ENCODE results near the gene H1-8. TPM values are rescaled to one million over a fixed set of nuclear protein-coding genes. Genes with fewer than 3 reads are reported as not detected.

The H1-8 gene
- polyA plus RNA-seq, 1 donor = not detected

DNA sequence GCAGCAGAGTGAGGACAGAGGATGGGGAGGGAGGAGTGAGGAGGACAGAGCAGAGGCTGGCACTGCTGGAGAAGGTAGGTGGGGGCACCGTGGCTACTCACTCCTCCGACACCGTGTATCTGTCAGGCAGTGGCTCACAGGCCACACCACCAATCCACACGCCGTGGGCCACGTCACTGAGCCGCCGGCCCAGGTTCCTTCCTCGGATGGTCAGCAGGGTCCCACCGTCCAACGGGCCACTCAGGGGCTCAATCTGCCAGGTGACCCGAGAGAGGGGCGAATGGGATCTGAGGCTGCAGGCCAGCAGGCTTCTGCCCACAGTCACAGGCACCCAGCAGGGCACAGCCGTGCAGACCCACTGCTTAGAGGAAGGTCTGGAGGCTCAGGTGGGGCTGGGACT, 30.5 kb downstream of the H1-8 start:
- DNase-seq (ENCODE audit: low read depth) = no peak

DNA sequence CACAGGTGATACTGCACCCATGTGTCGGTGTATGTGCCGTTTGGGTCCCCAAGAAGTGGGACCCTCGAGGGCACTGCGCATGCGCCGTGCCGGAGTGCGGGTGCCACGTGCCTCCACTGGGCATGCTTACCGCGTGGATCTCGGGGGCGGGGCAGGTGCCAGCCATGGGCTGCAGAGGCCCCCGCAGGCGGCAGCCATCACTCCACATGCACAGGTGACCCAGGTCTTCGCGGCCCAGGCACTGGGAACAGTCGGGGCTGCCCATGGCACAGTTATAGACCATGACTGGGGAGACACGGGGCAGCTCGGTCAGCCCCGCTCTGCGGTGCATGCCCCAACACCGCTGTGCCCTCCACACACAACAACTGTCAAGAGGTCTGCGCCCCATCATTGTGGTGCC, 31.2 kb downstream of the H1-8 start:
- DNase-seq (ENCODE audit: low read depth) = no peak

DNA sequence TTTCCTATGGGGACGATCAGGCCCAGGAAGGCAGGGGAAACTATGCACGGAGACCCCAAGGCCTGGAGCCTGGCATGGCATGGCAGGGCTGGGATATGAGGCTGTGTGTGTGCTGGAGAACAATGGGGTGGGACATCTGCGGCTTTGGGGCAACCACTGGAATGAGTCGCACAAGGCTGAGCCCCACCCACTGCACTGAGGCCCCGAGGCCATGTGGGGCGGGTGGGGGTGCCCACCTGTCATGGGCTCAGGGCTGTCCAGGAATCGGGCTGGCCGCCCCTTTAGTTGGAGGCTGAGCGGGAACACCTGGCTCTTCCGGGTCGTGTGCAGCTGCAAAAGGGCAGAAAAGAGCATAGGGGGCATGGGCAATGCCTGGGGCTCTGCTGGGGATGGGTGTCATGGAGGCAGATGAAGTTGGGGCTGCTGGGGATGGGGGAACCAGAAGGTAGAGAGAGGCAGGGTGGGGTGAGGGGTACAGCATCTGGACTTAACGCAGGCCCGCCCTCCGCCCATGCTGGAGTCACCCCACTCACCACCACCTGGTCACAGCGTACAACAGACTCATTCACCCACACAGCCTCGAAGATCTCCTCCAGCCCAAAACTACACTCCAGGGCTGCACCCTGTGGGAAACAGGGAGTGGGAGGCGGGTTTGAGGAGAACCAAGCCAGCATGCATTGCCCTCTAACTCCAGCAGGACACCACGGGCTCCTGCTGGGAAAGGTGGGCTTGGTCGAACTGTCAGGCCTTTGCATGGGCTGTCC, 32.4 kb downstream of the H1-8 start:
- DNase-seq (ENCODE audit: low read depth) = no peak

DNA sequence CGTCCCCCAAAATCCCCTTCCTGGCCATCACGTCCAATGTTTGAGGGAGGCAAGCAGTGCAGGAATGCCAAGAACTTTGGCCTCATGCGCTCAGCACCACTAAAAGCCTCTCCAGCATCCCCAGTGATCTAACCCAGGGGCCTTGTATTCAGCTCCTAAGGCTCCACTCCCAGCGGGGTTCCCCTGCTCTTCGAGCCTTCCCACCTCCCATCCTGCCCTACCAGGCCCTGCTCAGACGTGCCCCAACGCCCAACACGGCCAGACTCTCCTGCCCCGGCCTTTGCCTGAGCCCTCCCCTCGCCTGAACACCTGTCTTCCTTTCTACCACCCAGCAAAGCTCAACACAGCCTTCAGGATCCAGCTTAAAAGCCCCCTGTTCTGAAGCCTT, 33.0 kb downstream of the H1-8 start:
- no peak for DNase-seq (ENCODE audit: low read depth)

DNA sequence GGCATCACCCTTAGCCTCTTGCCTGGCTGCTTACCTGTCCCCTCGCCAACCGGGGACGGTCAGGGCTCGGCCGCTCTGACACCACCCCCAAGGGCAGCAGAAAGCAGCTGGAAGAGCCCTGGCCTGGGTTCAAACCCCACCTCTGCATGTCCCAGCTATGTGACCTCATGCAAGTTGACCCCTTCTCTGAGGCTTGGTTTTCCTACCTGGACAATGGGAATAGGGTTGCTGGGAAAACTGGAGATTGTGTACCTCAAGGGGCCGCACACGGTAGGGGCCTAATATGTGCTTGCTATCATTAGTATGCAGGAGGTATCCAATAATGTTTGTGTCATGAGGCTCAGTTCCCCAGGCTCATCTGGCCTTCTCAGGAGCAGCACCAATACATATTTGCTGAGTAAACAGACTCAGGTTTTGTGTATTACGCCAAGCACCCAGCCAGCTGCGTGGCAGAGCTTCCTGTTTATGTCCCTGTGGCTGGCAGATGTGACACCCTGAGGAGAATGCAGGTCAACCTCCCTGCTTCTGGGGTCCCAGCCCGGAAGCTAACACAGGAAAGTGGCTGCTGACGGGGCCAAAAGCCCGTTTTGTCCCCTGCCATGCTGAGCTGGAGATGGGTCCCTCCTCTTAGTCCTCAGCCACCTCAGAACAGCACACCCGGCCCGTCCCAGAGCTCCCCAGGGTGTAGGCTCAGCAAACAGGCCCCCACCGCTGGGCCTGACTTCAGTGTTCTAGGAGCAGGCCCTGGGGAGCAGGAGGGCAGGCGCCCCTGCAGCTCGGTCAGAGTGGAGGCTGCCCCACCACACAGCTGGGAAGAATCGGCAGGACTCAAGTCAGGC, 33.8 kb downstream of the H1-8 start:
- DNase-seq (ENCODE audit: low read depth) = no peak

DNA sequence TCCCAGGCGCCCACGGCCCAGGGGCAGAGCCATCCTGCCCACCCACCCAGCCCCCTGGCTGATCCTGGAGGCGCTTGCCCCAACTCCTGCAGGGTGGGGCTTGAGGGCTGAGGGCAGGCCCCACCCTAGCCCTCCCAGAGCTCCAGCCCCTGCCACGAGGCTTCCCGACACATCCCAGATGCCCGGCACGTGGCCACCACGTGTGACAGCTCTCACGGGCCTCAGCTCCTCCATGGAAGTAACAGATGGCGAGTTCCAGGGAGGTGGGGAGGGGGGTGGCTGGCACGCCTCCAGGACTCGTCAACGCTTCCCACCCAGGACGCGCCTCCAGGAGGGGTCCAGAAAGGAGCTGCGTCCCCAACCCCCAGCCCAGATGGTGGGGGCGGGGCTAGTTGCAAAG, 34.4 kb downstream of the H1-8 start:
- DNase-seq (ENCODE audit: low read depth) = no peak

DNA sequence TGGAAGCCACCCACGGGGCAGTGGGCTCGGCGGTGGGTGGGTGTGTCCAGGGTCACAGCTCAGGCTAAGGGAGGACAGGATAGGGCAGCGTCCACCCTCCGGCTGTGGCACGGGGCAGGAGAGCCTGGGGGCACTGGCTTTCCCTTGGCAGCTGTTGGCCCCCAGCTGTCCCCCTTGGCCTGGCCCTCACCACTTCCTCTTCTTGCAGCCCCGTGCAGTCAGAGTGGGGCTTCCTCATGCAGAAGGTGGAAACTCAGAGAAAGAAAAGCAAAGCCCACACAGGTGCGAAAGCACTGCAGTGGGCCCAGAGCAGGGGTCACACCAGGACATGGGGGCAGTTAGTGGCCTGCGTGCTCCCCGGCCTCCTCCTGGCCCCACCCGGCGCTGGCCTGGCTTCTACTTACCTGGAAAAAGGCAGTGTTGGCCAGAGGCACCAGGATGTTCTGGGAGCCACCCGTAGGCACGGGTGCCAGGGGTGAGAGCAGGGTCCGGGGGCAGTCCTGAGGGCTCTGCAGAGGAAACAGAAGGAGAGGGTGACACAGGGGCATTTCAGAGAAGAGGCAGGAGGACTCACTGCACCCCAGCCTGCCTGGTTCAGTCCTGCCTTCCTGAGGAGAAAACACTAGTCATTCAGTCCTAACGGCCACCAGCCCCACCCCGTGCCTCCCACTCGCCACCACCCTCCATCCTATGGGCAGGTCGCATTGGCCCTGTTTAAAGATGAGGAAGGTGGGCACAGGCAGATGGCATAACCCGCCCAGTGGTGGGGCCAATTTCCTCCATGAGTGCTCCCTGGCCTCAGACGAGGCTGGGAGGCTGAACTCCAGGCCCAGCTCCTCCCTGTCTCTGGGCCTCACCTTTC, 35.2 kb downstream of the H1-8 start:
- DNase-seq (ENCODE audit: low read depth) = no peak

DNA sequence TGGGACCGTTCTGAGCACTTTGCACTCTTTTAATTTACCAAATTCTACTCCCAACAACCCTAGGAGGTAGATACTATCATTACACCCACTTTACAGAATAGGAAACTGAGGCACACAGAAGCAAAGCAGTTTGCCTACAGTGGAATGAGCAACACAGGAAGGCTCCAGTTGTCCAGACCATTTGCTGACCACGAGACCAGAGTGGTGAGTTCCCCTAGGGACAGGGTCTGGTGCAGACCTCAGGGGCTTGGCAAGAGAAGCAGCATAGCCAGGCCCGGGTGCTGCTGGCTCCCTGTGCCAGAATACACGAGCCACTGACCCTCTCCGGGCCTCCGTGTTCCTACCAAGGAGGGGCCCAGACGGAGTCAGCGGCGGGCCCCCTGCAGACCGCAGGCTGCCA, 37.0 kb downstream of the H1-8 start:
- DNase-seq (ENCODE audit: low read depth) = no peak

DNA sequence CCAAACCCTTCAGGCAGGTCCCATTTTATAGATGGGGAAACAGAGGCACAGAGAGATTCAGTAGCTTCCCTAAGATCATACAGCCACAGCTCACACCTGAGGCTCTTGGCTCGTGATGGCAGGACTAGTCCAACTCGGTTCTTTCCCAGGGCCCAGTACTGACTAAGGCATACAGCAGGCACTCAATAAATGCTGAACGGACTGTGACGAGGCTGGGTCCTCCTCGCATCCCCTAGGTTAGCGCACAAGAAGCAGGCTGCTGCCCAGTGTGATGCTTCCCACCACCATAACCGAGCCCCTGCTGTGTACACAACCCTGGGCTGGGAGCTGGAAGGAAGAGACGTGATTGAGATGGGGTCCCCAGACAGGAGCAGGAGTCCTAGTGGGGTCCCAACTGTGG, 38.6 kb downstream of the H1-8 start:
- no peak for DNase-seq (ENCODE audit: low read depth)

DNA sequence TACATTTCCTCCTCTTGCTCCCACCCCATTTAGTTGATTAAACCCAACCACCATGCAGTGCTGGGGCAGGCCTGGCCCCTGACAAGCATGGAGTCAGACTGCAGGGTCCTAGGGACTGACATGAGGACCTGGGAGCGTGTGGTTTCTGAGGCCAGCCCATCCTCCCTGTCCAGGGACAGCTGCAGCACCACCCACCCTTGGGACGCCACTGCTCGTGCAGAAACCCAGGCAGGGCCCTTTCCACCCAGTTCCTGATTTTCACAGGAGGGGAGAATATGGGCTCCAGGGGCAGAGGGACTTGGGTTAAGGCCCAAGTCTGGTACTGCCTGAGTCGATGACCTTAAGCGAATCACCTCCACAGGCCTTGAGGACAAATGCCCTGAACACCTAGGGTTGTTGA, 39.8 kb downstream of the H1-8 start:
- no peak for DNase-seq (ENCODE audit: low read depth)

DNA sequence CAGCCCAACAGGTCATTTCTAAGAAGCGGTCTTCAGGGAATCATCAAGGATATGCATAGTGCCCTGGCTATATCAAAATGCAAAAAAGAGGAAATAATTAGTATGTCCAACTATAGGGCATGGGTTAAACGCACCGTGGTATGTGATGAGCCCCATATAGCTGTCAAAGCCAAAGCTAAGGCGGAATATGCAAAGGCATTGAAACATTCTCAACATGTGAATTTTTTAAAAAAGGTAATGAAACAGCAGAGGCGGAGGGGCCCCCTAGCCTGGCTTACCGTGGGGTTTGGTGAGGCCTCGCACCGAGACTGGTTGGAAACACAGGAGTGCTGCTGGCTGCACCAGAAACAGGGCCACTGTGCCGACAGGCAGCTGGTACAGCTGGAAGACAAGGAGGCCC, 40.3 kb downstream of the H1-8 start:
- no peak for DNase-seq (ENCODE audit: low read depth)

DNA sequence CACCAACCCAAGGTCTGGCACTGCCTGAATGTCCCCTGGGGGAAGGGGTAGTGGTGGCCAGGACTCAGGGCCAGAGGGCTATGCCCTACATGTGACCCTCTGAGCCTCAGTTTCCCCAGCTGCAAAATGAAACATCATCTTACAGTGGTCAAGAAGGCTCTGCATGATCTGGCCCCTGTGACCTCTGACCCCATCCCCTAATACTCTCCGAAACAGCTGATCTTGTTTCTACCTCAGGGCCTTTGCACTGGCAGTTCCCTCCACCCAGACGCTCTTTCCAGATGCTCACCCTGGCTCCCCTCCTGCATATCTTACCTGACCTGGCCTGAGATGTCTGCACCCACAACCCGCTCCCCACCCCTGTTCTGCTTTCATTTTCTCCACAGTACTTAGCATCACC, 41.7 kb downstream of the H1-8 start:
- no peak for DNase-seq (ENCODE audit: low read depth)

DNA sequence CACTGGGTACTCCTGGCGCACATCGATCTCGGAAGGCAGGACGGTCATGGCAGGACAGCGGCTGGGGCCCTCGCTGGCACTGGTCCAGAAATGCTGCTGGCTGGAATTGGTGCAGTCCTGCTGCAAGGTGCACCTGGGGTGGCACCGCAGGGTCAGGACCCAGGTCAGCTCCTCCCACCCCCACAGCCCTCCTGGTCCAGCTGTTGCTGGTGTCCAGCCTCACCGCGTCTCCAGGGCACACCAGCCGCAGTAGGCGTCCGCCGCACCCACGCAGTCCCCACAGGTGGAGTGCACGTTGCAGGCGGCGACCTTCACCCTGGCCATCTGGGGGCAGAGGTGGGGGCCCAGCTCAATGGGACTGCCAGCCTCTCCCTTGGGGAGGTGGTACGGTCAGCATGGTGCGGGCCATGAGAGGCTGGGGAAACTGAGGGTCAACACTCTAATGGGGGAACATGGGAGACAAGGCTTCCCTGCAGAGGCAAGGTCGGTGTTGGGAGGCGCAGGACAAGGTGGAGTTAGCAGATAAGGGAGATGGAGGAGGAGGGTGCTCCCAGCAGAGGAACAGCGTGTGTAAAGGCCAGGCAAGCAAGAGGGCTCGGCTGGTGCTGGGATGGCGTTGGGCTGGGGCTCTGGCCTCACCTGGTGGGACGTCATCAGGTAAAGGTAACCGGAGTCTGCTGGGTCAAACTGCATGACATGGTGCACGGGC, 43.1 kb downstream of the H1-8 start:
- DNase-seq (ENCODE audit: low read depth) = no peak

DNA sequence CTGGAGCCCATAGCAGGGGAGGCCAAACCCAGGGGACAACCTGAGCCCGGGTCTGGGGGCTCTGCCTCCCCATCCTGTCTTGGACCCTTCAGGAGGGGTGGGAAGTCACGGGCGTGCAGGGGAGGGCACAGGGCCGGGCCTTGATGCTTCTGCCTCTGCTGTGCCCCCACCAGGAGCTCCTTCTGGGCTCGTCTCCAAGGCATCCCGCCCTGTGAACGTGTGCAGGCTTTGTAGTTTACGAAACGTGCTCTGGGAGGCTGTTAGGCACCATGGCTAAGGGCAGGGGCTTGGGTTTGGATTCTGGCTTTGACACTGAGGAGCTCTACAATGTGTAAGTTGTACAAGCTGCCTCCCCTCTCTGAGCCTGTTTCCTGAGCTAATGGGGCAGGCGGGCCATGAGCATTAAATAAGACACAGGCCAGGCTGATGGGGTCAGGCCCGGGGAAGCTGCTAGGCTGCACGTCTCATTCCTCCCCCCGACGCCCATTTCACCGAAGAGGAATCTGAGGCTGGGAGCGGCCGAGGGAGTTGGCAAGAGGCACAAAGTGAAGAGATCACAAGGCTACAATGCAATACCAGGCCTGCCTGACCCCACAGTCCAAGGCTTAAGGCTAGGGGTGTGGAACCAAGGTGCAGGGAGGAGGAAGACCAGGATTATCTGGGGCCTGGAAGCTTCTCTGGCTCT, 43.9 kb downstream of the H1-8 start:
- no peak for DNase-seq (ENCODE audit: low read depth)

DNA sequence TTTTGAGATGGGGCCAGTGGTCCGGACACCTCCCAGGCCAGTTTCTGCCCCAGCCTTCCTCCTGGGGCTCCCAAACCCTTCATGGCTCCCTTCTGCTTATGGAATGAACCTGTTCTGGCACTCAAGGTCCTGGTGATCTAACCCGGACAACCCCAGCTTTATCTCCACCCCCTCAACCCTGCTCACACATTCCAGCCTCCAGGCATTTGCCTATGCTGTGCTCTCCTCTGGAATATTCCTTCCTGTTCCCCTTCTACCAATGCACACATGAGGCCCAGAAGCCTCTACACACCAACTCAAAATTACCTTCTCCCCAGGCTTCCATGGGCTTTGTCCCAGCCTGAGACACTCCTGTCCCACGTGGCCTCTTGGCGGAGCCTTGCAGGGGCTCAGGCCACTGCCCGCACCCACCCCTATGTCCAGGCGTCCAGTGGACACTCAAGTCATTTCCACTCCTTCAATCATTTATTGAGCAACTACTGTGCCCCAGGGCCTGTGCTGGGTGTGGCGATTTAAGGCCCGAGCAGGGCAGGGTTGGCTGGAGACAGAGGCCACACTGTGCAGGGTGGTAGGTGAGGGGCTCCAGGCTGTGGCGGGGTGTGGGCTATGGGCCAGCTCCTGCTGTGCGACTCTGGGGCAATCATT, 44.7 kb downstream of the H1-8 start:
- no peak for DNase-seq (ENCODE audit: low read depth)

DNA sequence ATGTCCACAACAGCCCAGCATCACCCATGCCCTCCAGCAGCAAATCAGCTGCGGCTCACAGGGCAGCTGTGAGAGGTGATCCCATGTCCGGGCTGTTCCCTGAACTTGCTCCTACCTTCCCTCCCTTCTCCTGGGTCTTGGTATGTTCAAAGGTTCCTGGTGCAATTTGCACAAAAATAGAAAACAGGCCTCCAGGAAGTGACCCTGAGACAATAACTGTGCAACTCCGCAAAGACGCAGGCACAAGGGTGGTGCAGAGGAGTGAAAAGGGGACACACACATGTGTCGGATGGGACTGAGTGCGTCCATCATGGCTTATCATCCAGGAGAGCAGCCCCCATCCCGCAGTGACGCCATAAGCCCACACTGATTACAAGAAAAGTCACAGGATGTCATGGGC, 47.2 kb downstream of the H1-8 start:
- DNase-seq (ENCODE audit: low read depth) = no peak

DNA sequence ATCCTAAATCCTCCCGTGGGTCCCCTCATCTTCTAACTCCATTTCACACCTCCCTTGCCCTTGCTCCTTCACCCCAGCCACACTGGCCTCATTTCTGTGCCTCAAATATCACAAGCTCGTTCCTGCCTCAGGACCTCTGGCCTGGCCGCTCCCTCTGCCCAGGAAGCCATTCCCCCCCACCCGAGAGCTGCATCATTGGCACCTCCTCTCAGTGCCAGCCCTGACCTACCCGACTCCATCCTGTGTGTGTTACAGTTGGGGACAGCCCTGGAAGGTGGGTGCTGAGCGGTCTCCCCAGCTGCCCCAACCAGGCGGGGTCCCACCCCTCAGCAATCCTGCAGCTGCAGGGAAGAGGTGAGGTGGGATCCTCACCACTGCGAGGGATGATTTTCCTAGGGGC, 49.0 kb downstream of the H1-8 start:
- no peak for DNase-seq (ENCODE audit: low read depth)

DNA sequence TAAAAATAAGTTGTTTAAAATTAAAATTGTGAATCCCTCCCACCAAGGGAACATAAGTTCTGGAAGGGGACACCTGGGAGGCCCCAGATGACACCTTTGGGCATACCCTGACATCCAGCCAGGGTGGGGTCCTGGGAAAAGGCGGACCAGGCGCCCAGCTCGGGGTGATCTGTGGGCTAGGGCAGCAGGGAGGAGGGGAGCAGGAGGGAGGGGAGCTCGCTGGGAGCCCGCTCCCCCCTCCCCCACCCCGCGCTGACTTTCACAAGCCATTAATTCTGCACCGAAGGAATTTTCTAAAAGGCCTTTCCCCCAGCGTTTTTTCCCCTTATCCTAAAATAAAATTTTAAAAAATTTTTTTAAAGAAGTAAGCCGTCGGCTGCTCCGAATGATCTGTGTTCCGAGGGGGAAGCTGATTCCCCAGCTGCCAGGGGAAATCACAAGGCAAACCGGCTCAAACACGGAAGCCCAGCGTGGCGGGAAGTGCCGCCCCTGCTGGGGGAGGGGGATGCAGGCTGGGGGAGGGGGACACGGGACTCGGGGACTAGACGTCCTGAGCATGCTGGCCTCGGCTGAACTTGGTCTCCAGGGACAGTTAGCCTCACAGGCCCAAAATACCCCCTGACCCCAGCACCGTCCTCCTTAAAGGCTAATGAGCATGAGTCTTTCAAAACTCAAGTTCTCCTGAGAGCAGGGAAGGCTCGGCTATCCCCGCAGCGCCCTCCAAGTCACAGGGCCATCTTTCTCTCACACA, 49.6 kb downstream of the H1-8 start:
- no peak for DNase-seq (ENCODE audit: low read depth)

DNA sequence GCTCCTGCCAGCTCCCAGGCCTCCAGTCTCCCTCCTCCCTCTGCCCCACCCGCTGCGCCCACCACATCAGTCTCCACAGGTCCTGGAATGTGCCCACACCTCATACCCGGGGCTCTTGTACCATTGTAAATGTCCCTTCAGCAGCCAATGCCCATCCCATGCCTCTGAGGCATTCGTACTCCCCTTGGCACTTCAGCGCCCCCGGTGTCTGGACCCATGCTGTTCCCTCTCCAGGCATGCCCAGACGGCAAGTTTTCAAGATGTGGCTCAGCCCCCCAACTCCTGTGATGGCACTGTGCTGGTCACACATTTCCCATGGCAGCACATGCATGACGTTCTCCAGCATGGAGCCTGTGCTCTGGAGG, 50.2 kb downstream of the H1-8 start:
- DNase-seq (ENCODE audit: low read depth) = no peak
